Breast epithelium (tissue), 4 donors: Measurements from ENCODE around the gene HSPB6. TPM values are rescaled to one million over a fixed set of nuclear protein-coding genes. Genes with fewer than 3 reads are reported as not detected.

Source experiments
- DNase-seq, 2 donors: peaks; one replicate each; pipeline ENCODE4 v3.0.0-alpha.2; 2019; ENCODE audit warnings: low spot score in 2 of 2
- H3K27ac ChIP-seq, 2 donors: fragments of 200-600 bp; sonication (generic) in 1 of 2; one replicate each; pipeline ENCODE4 v1.5.1; 2016 to 2019; ENCODE audit warnings: mild to moderate bottlenecking in 1 of 2
- H3K27me3 ChIP-seq, 2 donors: fragments of 200-600 bp; sonication (generic) in 1 of 2; one replicate each; pipeline versions ENCODE4 v1.5.1 to v1.6.0; 2017 to 2019; ENCODE audit warnings: control low read depth in 1 of 2, mild to moderate bottlenecking in 1 of 2
- H3K36me3 ChIP-seq: fragments of 200-600 bp; one replicate; pipeline ENCODE4 v1.5.1; 2019
- H3K4me1 ChIP-seq, 2 donors: fragments of 200-600 bp; sonication (generic); one replicate each; pipeline ENCODE4 v1.5.1; 2016 to 2019; ENCODE audit warnings: control low read depth in 1 of 2
- H3K4me3 ChIP-seq, 3 donors: fragments of 200-600 bp; sonication (generic); 1 replicate in 2 of 3; 2 replicates in 1 of 3; pipeline ENCODE4 v1.5.1; 2016 to 2019; ENCODE audit warnings: mild to moderate bottlenecking in 3 of 3, moderate library complexity in 2 of 3
- H3K9me3 ChIP-seq, 2 donors: fragments of 200-600 bp; sonication (generic) in 1 of 2; one replicate each; pipeline ENCODE4 v1.5.1; 2016 to 2019; ENCODE audit warnings: control low read depth in 1 of 2
- CTCF ChIP-seq, 3 donors: fragments of 450-650 bp; IDR thresholded peaks; one replicate each; pipeline ENCODE4 v1.5.1; 2016 to 2017; ENCODE audit warnings: antibody characterized with exemption in 3 of 3, mild to moderate bottlenecking in 3 of 3, moderate library complexity in 3 of 3
- POLR2A ChIP-seq: fragments of 450-650 bp; IDR thresholded peaks from one replicate; pipeline ENCODE4 v1.6.1; 2016; ENCODE audit warnings: antibody characterized with exemption, mild to moderate bottlenecking, moderate library complexity
- POLR2AphosphoS5 ChIP-seq, 3 donors: sonication (generic); formaldehyde crosslinking; IDR thresholded peaks; one replicate each; pipeline ENCODE4 v1.6.1; 2017; ENCODE audit warnings: antibody characterized with exemption in 3 of 3
- intact Hi-C: fragments of 100-400 bp; cut with DNase I; formaldehyde crosslinking; loops from one replicate; pipeline ENCODE4 v1.15.1; 2023; ENCODE audit warnings: low total_unique reads
- total RNA-seq, 3 donors: library from RNA; depleted of rRNA; stranded (reverse); fragments of >200 nt; gene quantifications; one replicate each; pipeline ENCODE4 v1.1.0, GENCODE V29; 2016

The HSPB6 gene
- total RNA-seq, 3 donors from 2014 or later, result 31.0 to 144 (median 81.9) TPM

GRCh38 chr19:35731353-35731752, 25.5 kb downstream of the HSPB6 start:
- Histone ChIP-seq H3K27me3 (no peaks in the 10 kb centered on the region), H3K4me1 (no peaks in the 10 kb centered on the region), H3K36me3 (peaks cover 14% of the 10 kb centered on the region), H3K27ac (peak overlapping the region in 1 of 2 donors; percentile 52), H3K4me3 (no peak overlapping the region), H3K9me3 (no peaks in the 10 kb centered on the region)
- TF ChIP-seq POLR2A (no peak), CTCF (IDR thresholded peaks at IDR 0.05) (no peak)
- DNase-seq, result no peak
- intact Hi-C loops, result no loop called here

- TF ChIP-seq POLR2A (no peak), CTCF (IDR thresholded peaks at IDR 0.05) (no peak), POLR2AphosphoS5 (IDR thresholded peaks at IDR 0.05) (no peak)
- Histone ChIP-seq H3K9me3 (no peaks in the 10 kb centered on the region), H3K4me1 (no peaks in the 10 kb centered on the region), H3K4me3 (no peak overlapping the region), H3K27me3 (no peaks in the 10 kb centered on the region), H3K36me3 (peaks cover 14% of the 10 kb centered on the region), H3K27ac (peak overlapping the region; percentile 42 to 52)
- DNase-seq, result no peak
- intact Hi-C loops, result no loop called here
Observed at GRCh38 chr19:35730326-35730725, 26.5 kb downstream of the HSPB6 start.

GRCh38 chr19:35729763-35730162, 27.1 kb downstream of the HSPB6 start:
- H3K36me3 ChIP-seq, result peaks cover 16% of the 10 kb centered on the region
- H3K4me1 ChIP-seq, result no peaks in the 10 kb centered on the region
- H3K4me3 ChIP-seq, result no peak overlapping the region
- no peaks in the 10 kb centered on the region for H3K27me3 ChIP-seq
- no peaks in the 10 kb centered on the region for H3K9me3 ChIP-seq
- TF ChIP-seq CTCF (IDR thresholded peaks at IDR 0.05) (no peak), POLR2A (no peak), POLR2AphosphoS5 (IDR thresholded peaks at IDR 0.05) (no peak)
- no peak for DNase-seq
- intact Hi-C loops, result no loop called here
- peak overlapping the region in 1 of 2 donors; percentile 42 for H3K27ac ChIP-seq

- Histone ChIP-seq H3K36me3 (peaks cover 22% of the 10 kb centered on the region), H3K4me3 (no peak overlapping the region), H3K4me1 (no peaks in the 10 kb centered on the region), H3K9me3 (no peaks in the 10 kb centered on the region), H3K27me3 (no peaks in the 10 kb centered on the region), H3K27ac (no peak overlapping the region)
- intact Hi-C loops, result no loop called here
- no peak for TF ChIP-seq POLR2A
- TF ChIP-seq POLR2AphosphoS5 (IDR thresholded peaks at IDR 0.05), result no peak
- TF ChIP-seq CTCF (IDR thresholded peaks at IDR 0.05), result no peak
- DNase-seq, result no peak
Observed at GRCh38 chr19:35729021-35729420, 27.8 kb downstream of the HSPB6 start.

DNA sequence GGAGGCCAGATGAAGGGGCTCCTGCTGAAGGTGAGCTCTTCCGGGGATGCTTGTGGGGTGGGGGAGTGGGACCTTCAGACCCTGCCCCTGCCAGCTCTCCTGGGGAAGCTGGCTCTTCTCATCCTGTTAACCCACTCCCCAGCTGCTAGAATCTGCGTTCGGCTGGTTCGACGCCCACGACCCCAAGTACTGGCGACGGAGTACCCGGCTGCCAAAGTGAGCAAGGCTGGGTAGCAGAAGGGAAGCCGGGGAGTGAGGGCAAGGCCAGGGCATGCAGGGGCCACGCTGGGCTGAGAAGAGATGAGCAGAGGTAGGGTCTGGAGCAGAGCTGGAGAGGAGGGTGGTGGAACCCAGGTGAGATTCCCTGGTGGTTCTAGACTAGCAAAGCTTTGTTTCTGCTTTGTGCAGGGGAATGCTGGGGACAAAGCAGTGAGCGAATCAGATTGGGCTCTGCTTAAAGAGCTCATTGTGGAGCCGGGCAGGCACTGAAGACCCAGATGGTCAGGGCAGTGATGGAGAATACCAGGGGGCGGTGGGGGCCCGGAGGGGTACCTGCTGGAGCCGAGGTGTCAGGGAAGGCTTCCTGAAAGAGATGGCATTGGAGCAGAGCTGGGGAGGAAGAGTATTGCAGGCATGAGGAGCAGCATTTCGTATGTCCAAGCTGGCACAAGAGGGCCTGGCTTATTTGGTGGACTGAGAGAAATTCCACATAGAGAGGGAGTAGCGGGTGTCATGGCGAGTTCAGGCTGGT, 28.7 kb downstream of the HSPB6 start:
- Histone ChIP-seq H3K36me3 (peaks cover 22% of the 10 kb centered on the region), H3K27ac (no peak overlapping the region), H3K4me3 (no peak overlapping the region), H3K9me3 (no peaks in the 10 kb centered on the region), H3K27me3 (no peaks in the 10 kb centered on the region), H3K4me1 (no peaks in the 10 kb centered on the region)
- intact Hi-C loops, result no loop called here
- TF ChIP-seq POLR2A (no peak), CTCF (IDR thresholded peaks at IDR 0.05) (no peak)
- no peak for DNase-seq
